ENCODE measurements around the gene STARD10.
A peak's percentile ranks its signal among the peaks of the same experiment; 100 is the strongest.
"Not testable (repeated sequence)": the region's sequence is repeated elsewhere in the genome, so short reads cannot be mapped to it uniquely, and the experiment has no call there.

The STARD10 gene

GRCh38 chr11:72825661-72826060 lies 31.8 kb upstream of the STARD10 start:
- no peak for DNase-seq

GRCh38 chr11:72824811-72825505 lies 31.1 kb upstream of the STARD10 start:
- DNase-seq, result no peak

GRCh38 chr11:72824020-72824419 lies 30.2 kb upstream of the STARD10 start:
- no peak for DNase-seq

GRCh38 chr11:72823105-72823804 lies 29.4 kb upstream of the STARD10 start:
- no peak for DNase-seq

- DNase-seq, result no peak
These were observed 28.3 kb upstream of the STARD10 start for GRCh38 chr11:72821920-72822799.

GRCh38 chr11:72821221-72821919 lies 27.5 kb upstream of the STARD10 start:
- DNase-seq, result no peak

- DNase-seq, result no peak
These were observed 26.7 kb upstream of the STARD10 start for GRCh38 chr11:72820439-72821139.

- DNase-seq, result no peak
These were observed 25.1 kb upstream of the STARD10 start for GRCh38 chr11:72818971-72819370.

GRCh38 chr11:72817966-72818365 lies 24.1 kb upstream of the STARD10 start:
- no peak for DNase-seq

- DNase-seq, result no peak
These were observed 22.6 kb upstream of the STARD10 start for GRCh38 chr11:72816404-72816990.

GRCh38 chr11:72815110-72815618 lies 21.3 kb upstream of the STARD10 start:
- no peak for DNase-seq

- DNase-seq, result peak; percentile 74 to 75
These were observed 20.7 kb upstream of the STARD10 start, which contains the start of gene ATG16L2 for GRCh38 chr11:72814286-72815109. TSS of gene ATG16L2 (plus strand) at chr11:72814411. CDS start at chr11:72814446, 35 bp downstream.

GRCh38 chr11:72813740-72814285 lies 20.0 kb upstream of the STARD10 start:
- DNase-seq, result peak; percentile 74 to 75

GRCh38 chr11:72812967-72813739 lies 19.3 kb upstream of the STARD10 start:
- DNase-seq, result peak; percentile 71 to 74

- peak in 1 of 2 experiments; percentile 29 for DNase-seq
These were observed 18.7 kb upstream of the STARD10 start for GRCh38 chr11:72812604-72812966.

- DNase-seq, result not testable (repeated sequence)
These were observed 17.8 kb upstream of the STARD10 start for GRCh38 chr11:72811686-72812085.

- no peak for DNase-seq
These were observed 14.5 kb upstream of the STARD10 start for GRCh38 chr11:72808331-72808798.

- peak; percentile 71 to 78 for DNase-seq
These were observed 13.9 kb upstream of the STARD10 start for GRCh38 chr11:72807792-72808191.

GRCh38 chr11:72807021-72807693 lies 13.3 kb upstream of the STARD10 start:
- DNase-seq, result peak; percentile 93 to 95
